K562 (cell line): ENCODE data around the gene BBC3. TPM values are rescaled to one million over a fixed set of nuclear protein-coding genes. Genes with fewer than 3 reads are reported as not detected.

Source experiments
- ARID3B ChIP-seq: fragments of 250-450 bp; sonication (Bioruptor Pico); IDR thresholded peaks from 2 replicates; pipeline ENCODE4 v1.4.0; 2020; ENCODE audit warnings: borderline replicate concordance
- CBX3 ChIP-seq, 2 experiments: IDR thresholded peaks; 1 replicate in 1 of 2; 2 replicates in 1 of 2; pipeline ENCODE4 v1.6.1; 2012; ENCODE audit warnings: inconsistent platforms in 2 of 2, low read length in 2 of 2, borderline replicate concordance in 1 of 2, control low read depth in 1 of 2
- CREM ChIP-seq: IDR thresholded peaks from 2 replicates; pipeline ENCODE4 v1.6.1; 2014; ENCODE audit warnings: antibody characterized with exemption, low read depth
- FOXA1 ChIP-seq: fragments of 450-650 bp; IDR thresholded peaks from 2 replicates; pipeline ENCODE4 v1.6.1; 2016; ENCODE audit warnings: mild to moderate bottlenecking, borderline replicate concordance
- FOXK1 ChIP-seq: sonication (generic); formaldehyde crosslinking; IDR thresholded peaks from 2 replicates; pipeline ENCODE4 v1.8.0; 2022; ENCODE audit warnings: missing genetic modification reagents, mild to moderate bottlenecking, borderline replicate concordance
- GATAD2A ChIP-seq: fragments of 450-650 bp; IDR thresholded peaks from 2 replicates; pipeline ENCODE4 v1.6.1; 2017
- GTF2F1 ChIP-seq: IDR thresholded peaks from 2 replicates; pipeline ENCODE4 v1.6.1; 2011; ENCODE audit warnings: low read depth, low read length, improper control_type of control experiment
- HDAC6 ChIP-seq: IDR thresholded peaks from 2 replicates; pipeline ENCODE4 v1.6.1; 2012; ENCODE audit warnings: low read depth, mild to moderate bottlenecking, control low read depth, inconsistent platforms, low read length, moderate library complexity
- HMG20A ChIP-seq: fragments of 450-650 bp; formaldehyde crosslinking; conservative IDR thresholded peaks from 2 replicates; pipeline ENCODE4 v1.4.0; 2020; ENCODE audit warnings: mild to moderate bottlenecking, mixed read lengths
- JUND ChIP-seq, 2 experiments: IDR thresholded peaks; 2 replicates in 1 of 2; 3 replicates in 1 of 2; pipeline ENCODE4 v1.6.1; 2011; ENCODE audit warnings: borderline replicate concordance in 2 of 2, low read depth in 2 of 2, low read length in 2 of 2, improper control_type of control experiment in 1 of 2, missing biosample characterization in 1 of 2, missing genetic modification characterization in 1 of 2, missing genetic modification reagents in 1 of 2
- MNT ChIP-seq, 2 experiments: fragments of 450-650 bp; conservative IDR thresholded peaks; 2 replicates each; pipeline ENCODE4 v1.6.1; 2017; ENCODE audit warnings: mild to moderate bottlenecking in 2 of 2, moderate library complexity in 2 of 2
- NFATC3 ChIP-seq: fragments of 450-650 bp; IDR thresholded peaks from 2 replicates; pipeline ENCODE4 v1.6.1; 2017; ENCODE audit warnings: mild to moderate bottlenecking
- NONO ChIP-seq, 2 experiments: fragments of 200-400 bp in 1 of 2; fragments of 450-650 bp in 1 of 2; formaldehyde crosslinking in 1 of 2; IDR thresholded peaks; 2 replicates each; pipeline ENCODE4 v1.6.1; 2017; ENCODE audit warnings: low read depth in 2 of 2, mild to moderate bottlenecking in 2 of 2, moderate library complexity in 2 of 2, low read length in 1 of 2
- TCF7L2 ChIP-seq: fragments of 150-350 bp; IDR thresholded peaks from 2 replicates; pipeline ENCODE4 v1.6.1; 2016; ENCODE audit warnings: low read depth, mild to moderate bottlenecking, low read length, moderate library complexity
- ZNF282 ChIP-seq: sonication (generic); formaldehyde crosslinking; IDR thresholded peaks from 2 replicates; pipeline ENCODE4 v1.8.1; 2023; ENCODE audit warnings: missing genetic modification reagents
- ZNF512 ChIP-seq: IDR thresholded peaks from 2 replicates; pipeline ENCODE4 v1.6.1; 2016; ENCODE audit warnings: missing genetic modification characterization, missing compliant biosample characterization
- polyA plus RNA-seq, 8 experiments: library from polyadenylated mRNA; depleted of rRNA in 4 of 8; stranded (reverse) in 5 of 8; unstranded in 3 of 8; fragments of >200 nt; fragmentation: Nextera tagmentation in 2 of 8; fragmentation: Illumina TruSeq in 1 of 8; extraction: Ambion mirVana in 2 of 8; extraction: Trizol in 1 of 8; gene quantifications; 2 replicates each; pipeline versions ENCODE4 v1.2.1 to v1.2.3, GENCODE V29; 2011 to 2014; ENCODE audit warnings: inconsistent platforms in 1 of 8, missing spikeins in 1 of 8
- total RNA-seq, 7 experiments: library from RNA; depleted of rRNA in 6 of 7; stranded (reverse); fragments of >200 nt in 6 of 7; fragmentation: Illumina TruSeq in 2 of 7; extraction: Trizol in 2 of 7; gene quantifications; 2 replicates each; pipeline versions ENCODE4 v1.2.1 to v1.2.3, GENCODE V29; 2011 to 2021; ENCODE audit warnings: low replicate concordance in 1 of 7
- TF ChIP-seq, protein P1 (sequence below): fragments of 250-450 bp; sonication (Bioruptor Pico); IDR thresholded peaks from 2 replicates; pipeline ENCODE4 v1.6.1; 2021; ENCODE audit warnings: mild to moderate bottlenecking
- TF ChIP-seq, protein P2 (sequence below): fragments of 450-650 bp; IDR thresholded peaks from 2 replicates; pipeline ENCODE4 v1.7.1; 2018; ENCODE audit warnings: mild to moderate bottlenecking, low read depth; ENCODE audit not compliant: partially characterized antibody

The BBC3 gene
- total and polyA plus RNA-seq, 9 of the 15 experiments (the other 6 are each of a cell fraction or from before 2014, with no cell fraction given): 0.15 to 30.7 (median 4.8) TPM

GRCh38 chr19:47240996-47241918 lies 10.3 kb upstream of the BBC3 start (continued):
- TF ChIP-seq, protein P1, sequence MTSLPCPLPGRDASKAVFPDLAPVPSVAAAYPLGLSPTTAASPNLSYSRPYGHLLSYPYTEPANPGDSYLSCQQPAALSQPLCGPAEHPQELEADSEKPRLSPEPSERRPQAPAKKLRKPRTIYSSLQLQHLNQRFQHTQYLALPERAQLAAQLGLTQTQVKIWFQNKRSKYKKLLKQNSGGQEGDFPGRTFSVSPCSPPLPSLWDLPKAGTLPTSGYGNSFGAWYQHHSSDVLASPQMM: no peak
- TF ChIP-seq GTF2F1 (no peak), FOXK1 (CRISPR knock-in tag) (peak; percentile 71; the same call in 1 of the 2 replicates), CREM (peak; percentile 67), ZNF512 (tag) (no peak), HDAC6 (peak; percentile 74; the same call in 1 of the 2 replicates), TCF7L2 (no peak), HMG20A (no peak), ARID3B (CRISPR knock-in tag) (no peak), CBX3 (IDR thresholded peaks at IDR 0.05; ENCODE audit: borderline replicate concordance in 1 of 2, low read length in 2 of 2) (no peak), MNT (conservative IDR thresholded peaks at IDR 0.05) (peak in 1 of 2 experiments; percentile 76; a peak in 3 of 4 replicates), NFATC3 (no peak), GATAD2A (no peak), FOXA1 (no peak), NONO (IDR thresholded peaks at IDR 0.05; ENCODE audit: low read depth in 2 of 2, low read length in 1 of 2) (no peak), JUND (IDR thresholded peaks at IDR 0.05; ENCODE audit: borderline replicate concordance, low read depth, low read length) (peak; percentile 99), JUND (tag; IDR thresholded peaks at IDR 0.05; ENCODE audit: borderline replicate concordance, low read depth, low read length) (peak; percentile 93), ZNF282 (no peak)
- TF ChIP-seq, protein P2, sequence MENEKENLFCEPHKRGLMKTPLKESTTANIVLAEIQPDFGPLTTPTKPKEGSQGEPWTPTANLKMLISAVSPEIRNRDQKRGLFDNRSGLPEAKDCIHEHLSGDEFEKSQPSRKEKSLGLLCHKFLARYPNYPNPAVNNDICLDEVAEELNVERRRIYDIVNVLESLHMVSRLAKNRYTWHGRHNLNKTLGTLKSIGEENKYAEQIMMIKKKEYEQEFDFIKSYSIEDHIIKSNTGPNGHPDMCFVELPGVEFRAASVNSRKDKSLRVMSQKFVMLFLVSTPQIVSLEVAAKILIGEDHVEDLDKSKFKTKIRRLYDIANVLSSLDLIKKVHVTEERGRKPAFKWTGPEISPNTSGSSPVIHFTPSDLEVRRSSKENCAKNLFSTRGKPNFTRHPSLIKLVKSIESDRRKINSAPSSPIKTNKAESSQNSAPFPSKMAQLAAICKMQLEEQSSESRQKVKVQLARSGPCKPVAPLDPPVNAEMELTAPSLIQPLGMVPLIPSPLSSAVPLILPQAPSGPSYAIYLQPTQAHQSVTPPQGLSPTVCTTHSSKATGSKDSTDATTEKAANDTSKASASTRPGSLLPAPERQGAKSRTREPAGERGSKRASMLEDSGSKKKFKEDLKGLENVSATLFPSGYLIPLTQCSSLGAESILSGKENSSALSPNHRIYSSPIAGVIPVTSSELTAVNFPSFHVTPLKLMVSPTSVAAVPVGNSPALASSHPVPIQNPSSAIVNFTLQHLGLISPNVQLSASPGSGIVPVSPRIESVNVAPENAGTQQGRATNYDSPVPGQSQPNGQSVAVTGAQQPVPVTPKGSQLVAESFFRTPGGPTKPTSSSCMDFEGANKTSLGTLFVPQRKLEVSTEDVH: peak; percentile 30
